H1 (cell line): ENCODE data around the gene SND1. TPM values are rescaled to one million over a fixed set of nuclear protein-coding genes. Genes with fewer than 3 reads are reported as not detected.

Experiments
- ASH2L ChIP-seq: fragments of 200-600, 300-600 bp; sonication (generic); IDR thresholded peaks from one replicate; pipeline ENCODE4 v1.7.1; 2017; ENCODE audit warnings: low read length
- BRCA1 ChIP-seq: IDR thresholded peaks from 2 replicates; pipeline ENCODE4 v1.6.1; 2012; ENCODE audit warnings: low read depth, low read length, improper control_type of control experiment
- CEBPB ChIP-seq: IDR thresholded peaks from 2 replicates; pipeline ENCODE4 v1.6.1; 2012; ENCODE audit warnings: low read depth, low read length
- CREB1 ChIP-seq: IDR thresholded peaks from 2 replicates; pipeline ENCODE4 v1.6.1; 2012; ENCODE audit warnings: inconsistent platforms
- EGR1 ChIP-seq: IDR thresholded peaks from 2 replicates; pipeline ENCODE4 v1.6.1; 2011; ENCODE audit warnings: low read depth, low read length, borderline replicate concordance
- HDAC6 ChIP-seq: IDR thresholded peaks from one replicate; pipeline ENCODE4 v1.7.1; 2012; ENCODE audit warnings: low read depth, mild to moderate bottlenecking, inconsistent platforms, low read length, moderate library complexity
- JUND ChIP-seq: IDR thresholded peaks from 2 replicates; pipeline ENCODE4 v1.6.1; 2011; ENCODE audit warnings: mild to moderate bottlenecking, improper control_type of control experiment, low read length
- MAFK ChIP-seq: IDR thresholded peaks from 2 replicates; pipeline ENCODE4 v1.6.1; 2012; ENCODE audit warnings: low read depth, mild to moderate bottlenecking, improper control_type of control experiment, low read length
- SIX5 ChIP-seq: IDR thresholded peaks from 2 replicates; pipeline ENCODE4 v1.6.1; 2011; ENCODE audit warnings: mild to moderate bottlenecking, low read depth, low read length
- polyA plus RNA-seq, 7 experiments: library from polyadenylated mRNA; depleted of rRNA in 3 of 7; stranded (reverse) in 5 of 7; unstranded in 2 of 7; fragments of >200 nt in 5 of 7; fragments of 200-250 nt in 2 of 7; gene quantifications; 1 replicate in 5 of 7; 2 replicates in 1 of 7; 4 replicates in 1 of 7; pipeline versions ENCODE4 v1.2.1 to v1.2.3, GENCODE V29; 2011 to 2013; ENCODE audit warnings: missing spikeins in 2 of 7, mixed read lengths in 2 of 7
- total RNA-seq: library from RNA; stranded (reverse); fragmentation: NEBNext Ultra II Directional; extraction: Animal tissue kit (Norgen Biotek cat#: 25700); gene quantifications from 2 replicates; pipeline ENCODE4 v1.2.1, GENCODE V29; 2021
- TF ChIP-seq, protein P1 (sequence below): fragments of 300-600 bp; sonication (generic); IDR thresholded peaks from 2 replicates; pipeline ENCODE4 v1.7.1; 2012; ENCODE audit warnings: low read length, moderate library complexity, mild to moderate bottlenecking, inconsistent platforms; ENCODE audit not compliant: insufficient replicate concordance
- TF ChIP-seq, protein P2 (sequence below): IDR thresholded peaks from 2 replicates; pipeline ENCODE4 v1.6.1; 2011; ENCODE audit warnings: low read length, improper control_type of control experiment

The SND1 gene
- total and polyA plus RNA-seq, 2 of the 8 experiments (the other 6 are each of a cell fraction or from before 2014, with no cell fraction given): 122 to 290 TPM

GRCh38 chr7:127895360-127895759 is 243.4 kb downstream of the SND1 start (continued):
- TF ChIP-seq, protein P1, sequence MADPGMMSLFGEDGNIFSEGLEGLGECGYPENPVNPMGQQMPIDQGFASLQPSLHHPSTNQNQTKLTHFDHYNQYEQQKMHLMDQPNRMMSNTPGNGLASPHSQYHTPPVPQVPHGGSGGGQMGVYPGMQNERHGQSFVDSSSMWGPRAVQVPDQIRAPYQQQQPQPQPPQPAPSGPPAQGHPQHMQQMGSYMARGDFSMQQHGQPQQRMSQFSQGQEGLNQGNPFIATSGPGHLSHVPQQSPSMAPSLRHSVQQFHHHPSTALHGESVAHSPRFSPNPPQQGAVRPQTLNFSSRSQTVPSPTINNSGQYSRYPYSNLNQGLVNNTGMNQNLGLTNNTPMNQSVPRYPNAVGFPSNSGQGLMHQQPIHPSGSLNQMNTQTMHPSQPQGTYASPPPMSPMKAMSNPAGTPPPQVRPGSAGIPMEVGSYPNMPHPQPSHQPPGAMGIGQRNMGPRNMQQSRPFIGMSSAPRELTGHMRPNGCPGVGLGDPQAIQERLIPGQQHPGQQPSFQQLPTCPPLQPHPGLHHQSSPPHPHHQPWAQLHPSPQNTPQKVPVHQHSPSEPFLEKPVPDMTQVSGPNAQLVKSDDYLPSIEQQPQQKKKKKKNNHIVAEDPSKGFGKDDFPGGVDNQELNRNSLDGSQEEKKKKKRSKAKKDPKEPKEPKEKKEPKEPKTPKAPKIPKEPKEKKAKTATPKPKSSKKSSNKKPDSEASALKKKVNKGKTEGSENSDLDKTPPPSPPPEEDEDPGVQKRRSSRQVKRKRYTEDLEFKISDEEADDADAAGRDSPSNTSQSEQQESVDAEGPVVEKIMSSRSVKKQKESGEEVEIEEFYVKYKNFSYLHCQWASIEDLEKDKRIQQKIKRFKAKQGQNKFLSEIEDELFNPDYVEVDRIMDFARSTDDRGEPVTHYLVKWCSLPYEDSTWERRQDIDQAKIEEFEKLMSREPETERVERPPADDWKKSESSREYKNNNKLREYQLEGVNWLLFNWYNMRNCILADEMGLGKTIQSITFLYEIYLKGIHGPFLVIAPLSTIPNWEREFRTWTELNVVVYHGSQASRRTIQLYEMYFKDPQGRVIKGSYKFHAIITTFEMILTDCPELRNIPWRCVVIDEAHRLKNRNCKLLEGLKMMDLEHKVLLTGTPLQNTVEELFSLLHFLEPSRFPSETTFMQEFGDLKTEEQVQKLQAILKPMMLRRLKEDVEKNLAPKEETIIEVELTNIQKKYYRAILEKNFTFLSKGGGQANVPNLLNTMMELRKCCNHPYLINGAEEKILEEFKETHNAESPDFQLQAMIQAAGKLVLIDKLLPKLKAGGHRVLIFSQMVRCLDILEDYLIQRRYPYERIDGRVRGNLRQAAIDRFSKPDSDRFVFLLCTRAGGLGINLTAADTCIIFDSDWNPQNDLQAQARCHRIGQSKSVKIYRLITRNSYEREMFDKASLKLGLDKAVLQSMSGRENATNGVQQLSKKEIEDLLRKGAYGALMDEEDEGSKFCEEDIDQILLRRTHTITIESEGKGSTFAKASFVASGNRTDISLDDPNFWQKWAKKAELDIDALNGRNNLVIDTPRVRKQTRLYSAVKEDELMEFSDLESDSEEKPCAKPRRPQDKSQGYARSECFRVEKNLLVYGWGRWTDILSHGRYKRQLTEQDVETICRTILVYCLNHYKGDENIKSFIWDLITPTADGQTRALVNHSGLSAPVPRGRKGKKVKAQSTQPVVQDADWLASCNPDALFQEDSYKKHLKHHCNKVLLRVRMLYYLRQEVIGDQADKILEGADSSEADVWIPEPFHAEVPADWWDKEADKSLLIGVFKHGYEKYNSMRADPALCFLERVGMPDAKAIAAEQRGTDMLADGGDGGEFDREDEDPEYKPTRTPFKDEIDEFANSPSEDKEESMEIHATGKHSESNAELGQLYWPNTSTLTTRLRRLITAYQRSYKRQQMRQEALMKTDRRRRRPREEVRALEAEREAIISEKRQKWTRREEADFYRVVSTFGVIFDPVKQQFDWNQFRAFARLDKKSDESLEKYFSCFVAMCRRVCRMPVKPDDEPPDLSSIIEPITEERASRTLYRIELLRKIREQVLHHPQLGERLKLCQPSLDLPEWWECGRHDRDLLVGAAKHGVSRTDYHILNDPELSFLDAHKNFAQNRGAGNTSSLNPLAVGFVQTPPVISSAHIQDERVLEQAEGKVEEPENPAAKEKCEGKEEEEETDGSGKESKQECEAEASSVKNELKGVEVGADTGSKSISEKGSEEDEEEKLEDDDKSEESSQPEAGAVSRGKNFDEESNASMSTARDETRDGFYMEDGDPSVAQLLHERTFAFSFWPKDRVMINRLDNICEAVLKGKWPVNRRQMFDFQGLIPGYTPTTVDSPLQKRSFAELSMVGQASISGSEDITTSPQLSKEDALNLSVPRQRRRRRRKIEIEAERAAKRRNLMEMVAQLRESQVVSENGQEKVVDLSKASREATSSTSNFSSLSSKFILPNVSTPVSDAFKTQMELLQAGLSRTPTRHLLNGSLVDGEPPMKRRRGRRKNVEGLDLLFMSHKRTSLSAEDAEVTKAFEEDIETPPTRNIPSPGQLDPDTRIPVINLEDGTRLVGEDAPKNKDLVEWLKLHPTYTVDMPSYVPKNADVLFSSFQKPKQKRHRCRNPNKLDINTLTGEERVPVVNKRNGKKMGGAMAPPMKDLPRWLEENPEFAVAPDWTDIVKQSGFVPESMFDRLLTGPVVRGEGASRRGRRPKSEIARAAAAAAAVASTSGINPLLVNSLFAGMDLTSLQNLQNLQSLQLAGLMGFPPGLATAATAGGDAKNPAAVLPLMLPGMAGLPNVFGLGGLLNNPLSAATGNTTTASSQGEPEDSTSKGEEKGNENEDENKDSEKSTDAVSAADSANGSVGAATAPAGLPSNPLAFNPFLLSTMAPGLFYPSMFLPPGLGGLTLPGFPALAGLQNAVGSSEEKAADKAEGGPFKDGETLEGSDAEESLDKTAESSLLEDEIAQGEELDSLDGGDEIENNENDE: no peak
- TF ChIP-seq, protein P2, sequence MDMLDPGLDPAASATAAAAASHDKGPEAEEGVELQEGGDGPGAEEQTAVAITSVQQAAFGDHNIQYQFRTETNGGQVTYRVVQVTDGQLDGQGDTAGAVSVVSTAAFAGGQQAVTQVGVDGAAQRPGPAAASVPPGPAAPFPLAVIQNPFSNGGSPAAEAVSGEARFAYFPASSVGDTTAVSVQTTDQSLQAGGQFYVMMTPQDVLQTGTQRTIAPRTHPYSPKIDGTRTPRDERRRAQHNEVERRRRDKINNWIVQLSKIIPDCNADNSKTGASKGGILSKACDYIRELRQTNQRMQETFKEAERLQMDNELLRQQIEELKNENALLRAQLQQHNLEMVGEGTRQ: no peak
- TF ChIP-seq BRCA1 (no peak), CEBPB (no peak), ASH2L (no peak), EGR1 (no peak), SIX5 (no peak), HDAC6 (no peak), CREB1 (no peak), MAFK (no peak), JUND (no peak)
